Measurements from ENCODE around the gene CDK16. TPM values are rescaled to one million over a fixed set of nuclear protein-coding genes. Genes with fewer than 3 reads are reported as not detected.

The CDK16 gene
- total and polyA plus RNA-seq, 8 donors = 29.9 to 47.9 (median 37.1) TPM

- no peak overlapping the region for H3K4me3 ChIP-seq
- no peaks in the 10 kb centered on the region for H3K27me3 ChIP-seq
- FAIRE-seq (no peak), DNase-seq (peak in 2 of 6 donors; percentile 35 to 51), ATAC-seq (no peak)
- H3K9me3 ChIP-seq = no peaks in the 10 kb centered on the region
- intact Hi-C loops (cut with DNase I) = no loop called here
- H3K27ac ChIP-seq = no peak overlapping the region
- TF ChIP-seq CTCF (IDR thresholded peaks at IDR 0.05) = no peak
- peaks cover 0 to 35% (median 5%) of the 10 kb centered on the region in 3 donors for H3K36me3 ChIP-seq
- WGBS, 2 donors = 89 to 94% methylated on average over 17 of the region's 17 CpGs
- peaks cover 0 to 6% (median 0%) of the 10 kb centered on the region in 3 donors for H3K4me1 ChIP-seq
These were observed 5.9 kb downstream of the CDK16 start for GRCh38 chrX:47224266-47224895.

GRCh38 chrX:47224896-47225290 lies 6.4 kb downstream of the CDK16 start:
- no peaks in the 10 kb centered on the region for H3K9me3 ChIP-seq
- 93 to 98% methylated on average over 4 of the region's 4 CpGs for WGBS, 2 donors
- H3K27ac ChIP-seq = no peak overlapping the region
- DNase-seq = peak in 2 of 6 donors; percentile 20 to 34
- no peak overlapping the region for H3K4me3 ChIP-seq
- no peak for TF ChIP-seq CTCF (IDR thresholded peaks at IDR 0.05)
- FAIRE-seq = no peak
- H3K27me3 ChIP-seq = no peaks in the 10 kb centered on the region
- intact Hi-C loops (cut with DNase I) = no loop called here
- H3K36me3 ChIP-seq = peaks cover 0 to 35% (median 5%) of the 10 kb centered on the region in 3 donors
- ATAC-seq = no peak
- peaks cover 0 to 6% (median 0%) of the 10 kb centered on the region in 3 donors for H3K4me1 ChIP-seq

GRCh38 chrX:47226071-47226470 lies 7.6 kb downstream of the CDK16 start:
- intact Hi-C loops (cut with DNase I) = no loop called here
- ATAC-seq = no peak
- FAIRE-seq = no peak
- H3K27ac ChIP-seq = no peak overlapping the region
- no peak overlapping the region for H3K4me3 ChIP-seq
- H3K27me3 ChIP-seq = no peaks in the 10 kb centered on the region
- TF ChIP-seq CTCF (IDR thresholded peaks at IDR 0.05) = no peak
- peak in 2 of 6 donors; percentile 53 to 57 for DNase-seq
- peaks cover 0 to 35% (median 5%) of the 10 kb centered on the region in 3 donors for H3K36me3 ChIP-seq
- H3K9me3 ChIP-seq = no peaks in the 10 kb centered on the region
- WGBS, 2 donors = 86 to 89% methylated on average over 6 of the region's 6 CpGs
- H3K4me1 ChIP-seq = no peaks in the 10 kb centered on the region

GRCh38 chrX:47226531-47227333 lies 8.3 kb downstream of the CDK16 start:
- WGBS, 2 donors = 87 to 93% methylated on average over 19 of the region's 19 CpGs
- Histone ChIP-seq H3K36me3 (peaks cover 0 to 35% (median 5%) of the 10 kb centered on the region in 3 donors), H3K9me3 (no peaks in the 10 kb centered on the region), H3K4me3 (no peak overlapping the region), H3K27me3 (no peaks in the 10 kb centered on the region), H3K4me1 (no peaks in the 10 kb centered on the region), H3K27ac (no peak overlapping the region)
- intact Hi-C loops (cut with DNase I) = no loop called here
- FAIRE-seq (no peak), ATAC-seq (no peak), DNase-seq (peak in 1 of 6 donors; percentile 46)
- no peak for TF ChIP-seq CTCF (IDR thresholded peaks at IDR 0.05)

- ATAC-seq = no peak
- Histone ChIP-seq H3K36me3 (peaks cover 0 to 35% (median 5%) of the 10 kb centered on the region in 3 donors), H3K4me1 (no peaks in the 10 kb centered on the region), H3K27me3 (no peaks in the 10 kb centered on the region), H3K4me3 (no peak overlapping the region), H3K9me3 (no peaks in the 10 kb centered on the region), H3K27ac (no peak overlapping the region)
- no peak for DNase-seq
- intact Hi-C loops (cut with DNase I) = no loop called here
- no peak for TF ChIP-seq CTCF (IDR thresholded peaks at IDR 0.05)
- no peak for FAIRE-seq
- WGBS, 2 donors = 93 to 94% methylated on average over 9 of the region's 9 CpGs
These were observed 8.8 kb downstream of the CDK16 start for GRCh38 chrX:47227334-47227583.

Measured in pancreas (tissue), 10 donors.